ENCODE measurements around the gene MGAT4C.
A peak's percentile ranks its signal among the peaks of the same experiment; 100 is the strongest.

Gene MGAT4C

DNA sequence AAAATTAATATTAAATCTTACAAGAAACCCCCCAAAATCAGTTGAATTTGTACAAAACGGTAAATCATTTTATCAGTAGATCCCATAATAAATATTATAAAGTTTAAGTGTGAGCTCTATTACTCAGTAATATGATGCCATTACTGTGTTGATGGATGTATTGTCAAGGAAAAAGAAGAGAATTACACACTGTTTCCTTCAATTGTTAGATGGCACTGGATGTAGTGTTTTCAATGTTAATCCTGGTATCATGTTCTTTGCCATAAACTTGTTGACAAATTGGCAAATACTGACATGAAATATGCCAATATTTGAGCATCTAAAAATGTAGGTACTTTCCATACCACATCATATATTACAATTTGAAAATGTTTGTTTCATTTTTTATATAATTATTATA, 280.5 kb downstream of the MGAT4C start:
- TF ChIP-seq, protein P1, sequence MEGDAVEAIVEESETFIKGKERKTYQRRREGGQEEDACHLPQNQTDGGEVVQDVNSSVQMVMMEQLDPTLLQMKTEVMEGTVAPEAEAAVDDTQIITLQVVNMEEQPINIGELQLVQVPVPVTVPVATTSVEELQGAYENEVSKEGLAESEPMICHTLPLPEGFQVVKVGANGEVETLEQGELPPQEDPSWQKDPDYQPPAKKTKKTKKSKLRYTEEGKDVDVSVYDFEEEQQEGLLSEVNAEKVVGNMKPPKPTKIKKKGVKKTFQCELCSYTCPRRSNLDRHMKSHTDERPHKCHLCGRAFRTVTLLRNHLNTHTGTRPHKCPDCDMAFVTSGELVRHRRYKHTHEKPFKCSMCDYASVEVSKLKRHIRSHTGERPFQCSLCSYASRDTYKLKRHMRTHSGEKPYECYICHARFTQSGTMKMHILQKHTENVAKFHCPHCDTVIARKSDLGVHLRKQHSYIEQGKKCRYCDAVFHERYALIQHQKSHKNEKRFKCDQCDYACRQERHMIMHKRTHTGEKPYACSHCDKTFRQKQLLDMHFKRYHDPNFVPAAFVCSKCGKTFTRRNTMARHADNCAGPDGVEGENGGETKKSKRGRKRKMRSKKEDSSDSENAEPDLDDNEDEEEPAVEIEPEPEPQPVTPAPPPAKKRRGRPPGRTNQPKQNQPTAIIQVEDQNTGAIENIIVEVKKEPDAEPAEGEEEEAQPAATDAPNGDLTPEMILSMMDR (IDR thresholded peaks at IDR 0.05; ENCODE audit: insufficient read depth, low read depth, low read length, missing control alignments): no peak
- DNase-seq (ENCODE audit: low read depth): no peak
- H3K4me3 ChIP-seq (ENCODE audit: low read depth, low read length): no peak overlapping the region

GRCh38 chr12:85971800-85972199, 284.4 kb downstream of the MGAT4C start:
- no peak for DNase-seq (ENCODE audit: low read depth)
- H3K4me3 ChIP-seq (ENCODE audit: low read depth, low read length): no peak overlapping the region
- TF ChIP-seq, protein P1 (IDR thresholded peaks at IDR 0.05; ENCODE audit: insufficient read depth, low read depth, low read length, missing control alignments): no peak

GRCh38 chr12:85968606-85969005, 287.6 kb downstream of the MGAT4C start:
- DNase-seq (ENCODE audit: low read depth): no peak
- TF ChIP-seq, protein P1 (IDR thresholded peaks at IDR 0.05; ENCODE audit: insufficient read depth, low read depth, low read length, missing control alignments): no peak

GRCh38 chr12:85963326-85963725, 292.9 kb downstream of the MGAT4C start:
- no peak overlapping the region for H3K4me3 ChIP-seq (ENCODE audit: low read depth, low read length)
- DNase-seq (ENCODE audit: low read depth): no peak
- TF ChIP-seq, protein P1 (IDR thresholded peaks at IDR 0.05; ENCODE audit: insufficient read depth, low read depth, low read length, missing control alignments): no peak

More at GRCh38 chr12:85968606-85969005, 287.6 kb downstream of the MGAT4C start:
- H3K4me3 ChIP-seq (ENCODE audit: low read depth, low read length): no peak overlapping the region

GRCh38 chr12:85956081-85956480, 300.1 kb downstream of the MGAT4C start:
- no peak overlapping the region for H3K4me3 ChIP-seq (ENCODE audit: low read depth, low read length)
- no peak for DNase-seq (ENCODE audit: low read depth)
- TF ChIP-seq, protein P1 (IDR thresholded peaks at IDR 0.05; ENCODE audit: insufficient read depth, low read depth, low read length, missing control alignments): no peak

DNA sequence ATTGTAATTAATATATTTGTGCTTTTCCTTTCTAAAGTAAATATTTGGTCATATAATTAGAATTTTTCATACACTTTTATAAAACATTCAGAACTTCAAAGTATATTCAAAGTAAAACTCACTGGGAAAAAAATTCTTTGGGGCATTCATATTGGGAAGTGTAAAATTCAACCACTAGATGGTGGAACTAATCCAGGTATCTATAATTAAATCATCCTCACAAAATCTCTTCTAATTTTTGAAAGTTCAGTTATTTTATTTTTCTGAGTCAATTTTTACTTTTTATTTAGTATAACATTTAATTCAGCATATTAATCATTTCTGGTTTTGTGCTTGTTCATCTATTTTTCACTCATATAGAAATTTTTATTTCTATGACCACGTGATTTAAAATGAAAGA, 301.1 kb downstream of the MGAT4C start:
- no peak overlapping the region for H3K4me3 ChIP-seq (ENCODE audit: low read depth, low read length)
- DNase-seq (ENCODE audit: low read depth): no peak
- TF ChIP-seq, protein P1 (IDR thresholded peaks at IDR 0.05; ENCODE audit: insufficient read depth, low read depth, low read length, missing control alignments): no peak

- peak; percentile 2 for DNase-seq (ENCODE audit: low read depth)
- H3K4me3 ChIP-seq (ENCODE audit: low read depth, low read length): no peak overlapping the region
- TF ChIP-seq, protein P1 (IDR thresholded peaks at IDR 0.05; ENCODE audit: insufficient read depth, low read depth, low read length, missing control alignments): peak; percentile 15
Measured at GRCh38 chr12:85951823-85952222, 304.4 kb downstream of the MGAT4C start.

All from GM12865 (cell line).